HCT116 (cell line): Measurements from ENCODE around the gene STARD3. TPM values are rescaled to one million over a fixed set of nuclear protein-coding genes. Genes with fewer than 3 reads are reported as not detected.
A peak's percentile ranks its signal among the peaks of the same experiment; 100 is the strongest.

Experiments
- ATAC-seq: fragments of 200-7000 bp; cut with Tn5 transposase; 2 replicates; pipeline ENCODE4 v1.9.1; 2020; ENCODE audit warnings: mild to moderate bottlenecking, moderate library complexity
- BruUV-seq: library from RNA; stranded (reverse); fragments of 400-500 nt; replicated peaks from 2 replicates; lab custom pipeline; 2021; lab: Mats Ljungman, UMichigan
- CTCF ChIA-PET: fragments of 300-600 bp; sonication (Branson Sonifier 250); formaldehyde crosslinking; loops from one replicate; lab custom pipeline; 2021; ENCODE audit warnings: antibody characterized with exemption; lab: Charles Lee
- POLR2A ChIA-PET: fragments of 300-600, 350-600 bp; sonication (Branson Sonifier 250); formaldehyde crosslinking; loops from one replicate; lab custom pipeline; 2021; ENCODE audit warnings: antibody characterized with exemption; lab: Charles Lee
- RAD21 ChIA-PET, 2 experiments: fragments of 300-600 bp; sonication (Branson Sonifier 250); formaldehyde crosslinking; loops; one replicate each; lab custom pipeline; 2023; ENCODE audit warnings: low total read pairs in 2 of 2; ENCODE audit not compliant: uncharacterized antibody in 2 of 2, unreplicated experiment in 2 of 2, low non-redundant PET in 1 of 2; lab: Charles Lee
- DNase-seq: peaks from one replicate; pipeline ENCODE4 v3.0.0-alpha.2; 2010; ENCODE audit warnings: low read depth, low spot score
- H2AFZ ChIP-seq: fragments of 200-600 bp; shearing (Covaris generic), sonication (generic); 2 replicates; pipeline ENCODE4 v1.6.1; 2017; ENCODE audit warnings: low read depth, mixed run types, mixed read lengths, antibody characterized with exemption, low read length; ENCODE audit not compliant: poor library complexity, severe bottlenecking
- H3K27ac ChIP-seq: 2 replicates; pipeline ENCODE4 v1.5.1; 2012; ENCODE audit warnings: low read depth, low read length
- H3K27me3 ChIP-seq: fragments of 200-600 bp; sonication (generic); 2 replicates; pipeline ENCODE4 v1.6.1; 2016; ENCODE audit warnings: mixed run types, low read length, mixed read lengths; ENCODE audit not compliant: insufficient read depth
- H3K36me3 ChIP-seq, 2 experiments: fragments of 200-500 bp in 1 of 2; fragments of 200-600 bp in 1 of 2; sonication (Bioruptor generic) in 1 of 2; sonication (generic) in 1 of 2; 2 replicates each; pipeline versions ENCODE4 v1.5.1 to v1.6.1; 2014 to 2016; ENCODE audit warnings: low read length in 2 of 2, inconsistent platforms in 1 of 2, mixed read lengths in 1 of 2, mixed run types in 1 of 2; ENCODE audit not compliant: insufficient read depth in 2 of 2, control insufficient read depth in 1 of 2
- H3K4me1 ChIP-seq, 2 experiments: fragments of 200-600 bp in 1 of 2; sonication (generic) in 1 of 2; 2 replicates each; pipeline versions ENCODE4 v1.5.1 to v1.6.1; 2012 to 2017; ENCODE audit warnings: low read length in 2 of 2, inconsistent platforms in 1 of 2, mild to moderate bottlenecking in 1 of 2, mixed read lengths in 1 of 2, mixed run types in 1 of 2, moderate library complexity in 1 of 2; ENCODE audit not compliant: insufficient read depth in 2 of 2, control insufficient read depth in 1 of 2
- H3K4me2 ChIP-seq: fragments of 200-600 bp; sonication (generic); 2 replicates; pipeline ENCODE4 v1.6.1; 2017; ENCODE audit warnings: mixed run types, low read length, mixed read lengths
- H3K4me3 ChIP-seq, 2 experiments: fragments of 200-600 bp in 1 of 2; sonication (generic) in 1 of 2; replicated peaks in 1 of 2; 2 replicates each; pipeline ENCODE4 v1.5.1; 2011 to 2016; ENCODE audit warnings: low read length in 2 of 2, control low read depth in 1 of 2, low read depth in 1 of 2, mild to moderate bottlenecking in 1 of 2, mixed read lengths in 1 of 2, mixed run types in 1 of 2
- H3K79me2 ChIP-seq: fragments of 200-600 bp; sonication (generic); 2 replicates; pipeline ENCODE4 v1.6.1; 2017; ENCODE audit warnings: mild to moderate bottlenecking, mixed run types, low read length, moderate library complexity, mixed read lengths; ENCODE audit not compliant: insufficient read depth
- H3K9ac ChIP-seq: fragments of 200-600 bp; sonication (generic); 2 replicates; pipeline ENCODE4 v1.6.1; 2016; ENCODE audit warnings: low read length, mixed read lengths
- H3K9me2 ChIP-seq: fragments of 200-600 bp; sonication (generic), shearing (Covaris generic); 2 replicates; pipeline ENCODE4 v1.6.1; 2017; ENCODE audit warnings: mixed run types, mild to moderate bottlenecking, moderate library complexity; ENCODE audit not compliant: insufficient read depth
- H3K9me3 ChIP-seq, 2 experiments: fragments of 200-500 bp in 1 of 2; fragments of 200-600 bp in 1 of 2; sonication (Bioruptor generic) in 1 of 2; sonication (generic) in 1 of 2; 2 replicates each; pipeline ENCODE4 v1.6.1; 2014 to 2017; ENCODE audit warnings: low read length in 2 of 2, mixed read lengths in 2 of 2, inconsistent platforms in 1 of 2, low read depth in 1 of 2, mild to moderate bottlenecking in 1 of 2, mixed run types in 1 of 2, moderate library complexity in 1 of 2; ENCODE audit not compliant: control insufficient read depth in 1 of 2, insufficient read depth in 1 of 2
- H4K20me1 ChIP-seq: fragments of 200-600 bp; sonication (generic), shearing (Covaris generic); 2 replicates; pipeline ENCODE4 v1.6.1; 2017; ENCODE audit warnings: mixed run types, mild to moderate bottlenecking, moderate library complexity; ENCODE audit not compliant: insufficient read depth
- CTCF ChIP-seq, 3 experiments: fragments of 200-600 bp in 1 of 3; sonication (generic) in 1 of 3; IDR thresholded peaks in 2 of 3; conservative IDR thresholded peaks in 1 of 3; 2 replicates each; pipeline ENCODE4 v1.5.1; 2012 to 2017; ENCODE audit warnings: low read depth in 2 of 3, low read length in 2 of 3, antibody characterized with exemption in 1 of 3, borderline replicate concordance in 1 of 3, control low read depth in 1 of 3, mild to moderate bottlenecking in 1 of 3, mixed read lengths in 1 of 3, mixed run types in 1 of 3, moderate library complexity in 1 of 3; ENCODE audit not compliant: insufficient read depth in 1 of 3
- JUND ChIP-seq: IDR thresholded peaks from 2 replicates; pipeline ENCODE4 v1.6.1; 2012
- TCF7L2 ChIP-seq: IDR thresholded peaks from 2 replicates; pipeline ENCODE4 v1.7.0; 2011; ENCODE audit warnings: borderline replicate concordance, inconsistent platforms; ENCODE audit not compliant: insufficient read depth, insufficient read length; ENCODE audit errors: extremely low read depth
- intact Hi-C: fragments of 100-400 bp; cut with micrococcal nuclease; formaldehyde crosslinking; loops from 2 replicates; pipeline ENCODE4 v1.10.0; 2022
- total RNA-seq: library from RNA; stranded (reverse); gene quantifications from one replicate; pipeline ENCODE4 v1.2.1, GENCODE V29; 2021; ENCODE audit not compliant: unreplicated experiment

The STARD3 gene
- total RNA-seq, 1 experiment from 2014 or later: 73.9 TPM

GRCh38 chr17:39674702-39675389 lies 37.9 kb downstream of the STARD3 start:
- Histone ChIP-seq H3K79me2 (no peaks in the 10 kb centered on the region), H3K4me1 (peaks cover 17 to 19% of the 10 kb centered on the region in 2 experiments; a peak in 2 of 4 replicates), H2AFZ (no peak overlapping the region), H3K36me3 (no peaks in the 10 kb centered on the region), H3K4me3 (no peak overlapping the region), H3K9ac (no peak overlapping the region), H3K4me2 (no peak overlapping the region), H3K9me2 (no peaks in the 10 kb centered on the region), H3K27ac (peak overlapping the region; percentile 17; the same call in 1 of the 2 replicates), H4K20me1 (no peaks in the 10 kb centered on the region), H3K27me3 (no peaks in the 10 kb centered on the region)
- DNase-seq: no peak
- ATAC-seq: no peak
- POLR2A ChIA-PET: interaction anchor here (1.5 kb wide), 1 partner anchor 13 kb away, joined by 3 read pairs; the partner anchor contains the start of gene PGAP3
- no TSS peak for BruUV-seq
- RAD21 ChIA-PET: no interaction called here
- CTCF ChIA-PET: interaction anchor here (1.0 to 1.5 kb wide), 3 partner anchors 9 to 53 kb away, joined by 5 to 6 read pairs (median 5); partner anchors contain the start of gene TCAP
- intact Hi-C loops: loop anchor here (2.0 to 5.0 kb wide), 3 partner anchors 40 to 128 kb away; no protein-coding TSS in a partner anchor
- TF ChIP-seq CTCF (IDR thresholded peaks at IDR 0.05 in 2 of 3, conservative IDR thresholded peaks at IDR 0.05 in 1 of 3; ENCODE audit: borderline replicate concordance in 1 of 3, insufficient read depth in 1 of 3, low read depth in 2 of 3, low read length in 2 of 3): no peak
- no peak for TF ChIP-seq JUND
- TF ChIP-seq TCF7L2: no peak
- TF ChIP-seq, all 23 proteins: peak for 0
- no peaks in the 10 kb centered on the region for H3K9me3 ChIP-seq
